HFF-Myc (cell line): ENCODE data around the gene SLAIN2.

Source experiments
- DNase-seq: peaks from one replicate; pipeline ENCODE4 v3.0.0-alpha.2; 2011; ENCODE audit warnings: low read depth; ENCODE audit errors: extremely low read depth
- H3K4me3 ChIP-seq: replicated peaks from 2 replicates; pipeline ENCODE4 v1.5.1; 2011; ENCODE audit warnings: low read depth, mild to moderate bottlenecking, control low read depth, low read length
- TF ChIP-seq, protein P1 (sequence below): IDR thresholded peaks from 2 replicates; pipeline ENCODE4 v1.5.1; 2012; ENCODE audit warnings: mild to moderate bottlenecking, low read depth, low read length, control low read depth; ENCODE audit errors: missing control alignments

SLAIN2 gene

DNA sequence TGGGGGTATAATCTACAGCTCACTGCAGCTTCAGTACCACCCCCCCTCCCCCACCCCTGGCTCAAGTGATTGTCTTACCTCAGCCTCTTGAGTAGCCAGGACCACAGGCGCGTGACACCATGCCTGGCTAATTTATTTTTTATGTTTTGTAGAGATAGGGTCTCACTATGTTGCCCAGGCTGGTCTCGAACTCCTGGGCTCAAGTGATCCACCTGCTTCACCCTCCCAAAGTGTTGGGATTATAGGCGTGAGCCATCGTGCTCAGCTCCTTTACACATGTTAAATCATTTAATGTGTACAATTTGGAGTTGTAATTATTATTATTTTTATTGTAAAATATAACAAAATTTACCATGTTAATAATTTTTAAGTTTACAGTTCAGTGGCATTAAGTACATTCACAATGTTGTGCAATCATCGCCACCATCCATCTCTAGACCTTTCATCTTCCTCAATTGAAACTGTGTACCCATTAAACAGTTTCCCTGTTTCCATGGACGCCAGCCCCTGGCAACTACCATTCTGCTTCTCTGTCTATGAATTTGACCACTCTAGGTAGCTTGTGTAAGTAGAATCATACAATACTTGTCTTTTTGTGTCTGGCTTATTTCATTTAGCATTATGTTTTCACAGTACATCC is 6.1 kb downstream of the SLAIN2 start:
- no peak for DNase-seq
- TF ChIP-seq, protein P1, sequence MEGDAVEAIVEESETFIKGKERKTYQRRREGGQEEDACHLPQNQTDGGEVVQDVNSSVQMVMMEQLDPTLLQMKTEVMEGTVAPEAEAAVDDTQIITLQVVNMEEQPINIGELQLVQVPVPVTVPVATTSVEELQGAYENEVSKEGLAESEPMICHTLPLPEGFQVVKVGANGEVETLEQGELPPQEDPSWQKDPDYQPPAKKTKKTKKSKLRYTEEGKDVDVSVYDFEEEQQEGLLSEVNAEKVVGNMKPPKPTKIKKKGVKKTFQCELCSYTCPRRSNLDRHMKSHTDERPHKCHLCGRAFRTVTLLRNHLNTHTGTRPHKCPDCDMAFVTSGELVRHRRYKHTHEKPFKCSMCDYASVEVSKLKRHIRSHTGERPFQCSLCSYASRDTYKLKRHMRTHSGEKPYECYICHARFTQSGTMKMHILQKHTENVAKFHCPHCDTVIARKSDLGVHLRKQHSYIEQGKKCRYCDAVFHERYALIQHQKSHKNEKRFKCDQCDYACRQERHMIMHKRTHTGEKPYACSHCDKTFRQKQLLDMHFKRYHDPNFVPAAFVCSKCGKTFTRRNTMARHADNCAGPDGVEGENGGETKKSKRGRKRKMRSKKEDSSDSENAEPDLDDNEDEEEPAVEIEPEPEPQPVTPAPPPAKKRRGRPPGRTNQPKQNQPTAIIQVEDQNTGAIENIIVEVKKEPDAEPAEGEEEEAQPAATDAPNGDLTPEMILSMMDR, result no peak
- no peak overlapping the region for H3K4me3 ChIP-seq

DNA sequence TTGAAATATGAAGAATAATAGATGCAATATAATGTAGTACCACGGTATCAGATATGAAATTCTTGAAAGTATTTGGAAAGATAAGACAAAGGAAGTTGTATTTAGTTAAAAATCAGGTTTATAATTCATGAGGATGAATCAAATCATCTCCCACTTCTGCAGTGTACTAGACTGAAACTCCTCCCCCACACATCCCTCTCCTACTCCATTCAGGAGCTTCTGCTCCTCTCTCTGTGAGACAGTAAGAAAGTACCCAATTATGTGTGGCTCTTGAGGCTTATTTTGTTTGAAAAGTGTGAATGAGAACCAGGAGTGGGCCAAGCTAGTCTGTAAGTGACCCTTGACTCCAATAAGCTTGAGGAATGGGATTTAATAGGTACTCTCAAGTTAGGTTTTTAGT is 9.5 kb downstream of the SLAIN2 start:
- DNase-seq, result no peak
- TF ChIP-seq, protein P1, result no peak
- no peak overlapping the region for H3K4me3 ChIP-seq

DNA sequence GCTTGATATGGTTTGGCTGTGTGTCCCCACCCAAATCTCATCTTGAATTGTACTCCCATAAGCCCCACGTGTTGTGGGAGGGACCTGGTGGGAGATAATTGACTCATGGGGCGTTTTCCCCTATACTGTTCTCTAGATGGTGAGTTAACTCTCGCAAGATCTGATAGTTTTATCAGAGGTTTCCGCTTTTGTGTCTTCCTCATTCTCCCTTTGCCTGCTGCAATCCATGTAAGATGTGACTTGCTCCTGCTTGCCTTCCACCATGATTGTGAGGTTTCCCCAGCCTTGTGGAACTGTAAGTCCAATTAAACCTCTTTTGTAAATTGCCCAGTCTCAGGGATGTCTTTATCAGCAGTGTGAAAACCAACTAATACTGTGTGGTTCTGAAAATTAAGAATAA is 11.5 kb downstream of the SLAIN2 start:
- TF ChIP-seq, protein P1, result no peak
- DNase-seq, result no peak
- no peak overlapping the region for H3K4me3 ChIP-seq

DNA sequence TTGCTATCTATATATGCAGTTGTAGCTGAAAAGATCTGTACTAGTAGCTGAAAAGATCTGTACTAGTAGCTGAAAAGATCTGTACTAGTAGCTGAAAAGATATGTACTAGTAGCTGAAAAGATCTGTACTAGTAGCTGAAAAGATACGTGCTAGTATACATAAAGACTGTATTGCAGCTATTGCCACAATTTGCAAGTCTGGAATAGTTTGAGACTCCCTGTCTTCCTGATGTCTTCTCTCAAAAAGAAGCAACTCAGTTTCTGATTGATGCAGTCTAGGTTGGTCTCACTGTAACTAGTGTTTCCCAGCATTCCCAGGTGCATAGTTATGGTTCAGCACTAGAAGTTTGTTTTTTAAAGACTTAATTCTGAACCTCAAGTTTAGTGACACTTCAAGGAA is 15.0 kb downstream of the SLAIN2 start:
- no peak for DNase-seq
- TF ChIP-seq, protein P1, result no peak
- no peak overlapping the region for H3K4me3 ChIP-seq

DNA sequence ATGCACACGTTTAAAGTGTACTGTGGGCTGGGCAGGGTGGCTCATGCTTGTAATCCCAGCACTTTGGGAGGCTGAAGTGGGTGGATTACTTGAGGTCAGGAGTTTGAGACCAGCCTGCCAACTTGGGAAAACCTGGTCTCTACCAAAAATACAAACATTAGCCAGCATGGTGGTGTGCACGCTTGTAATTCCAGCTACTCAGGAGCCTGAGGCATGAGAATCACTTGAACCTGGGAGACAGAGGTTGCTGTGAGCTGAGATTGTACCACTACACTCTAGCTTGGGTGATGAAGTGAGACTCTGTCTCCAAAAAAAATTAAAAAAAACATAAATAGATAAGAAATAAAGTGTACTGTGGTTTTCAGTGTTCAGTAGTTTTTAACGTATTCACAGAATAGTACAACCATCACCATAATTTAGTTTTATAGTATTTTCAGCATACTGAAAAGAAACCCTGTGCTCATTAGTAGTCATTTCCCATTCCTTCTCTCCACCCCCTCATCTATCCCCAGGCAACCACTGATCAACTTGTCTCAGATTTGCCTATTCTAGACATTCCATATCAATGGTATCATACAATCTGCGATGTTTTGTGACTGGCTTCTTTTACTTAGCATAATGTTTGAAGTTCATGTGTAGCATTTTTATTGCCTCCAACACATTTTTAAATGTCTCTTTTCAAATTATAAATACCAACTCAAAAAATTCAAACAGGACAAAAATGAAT is 19.1 kb downstream of the SLAIN2 start:
- TF ChIP-seq, protein P1, result no peak
- peak; percentile 16 for DNase-seq
- no peak overlapping the region for H3K4me3 ChIP-seq

DNA sequence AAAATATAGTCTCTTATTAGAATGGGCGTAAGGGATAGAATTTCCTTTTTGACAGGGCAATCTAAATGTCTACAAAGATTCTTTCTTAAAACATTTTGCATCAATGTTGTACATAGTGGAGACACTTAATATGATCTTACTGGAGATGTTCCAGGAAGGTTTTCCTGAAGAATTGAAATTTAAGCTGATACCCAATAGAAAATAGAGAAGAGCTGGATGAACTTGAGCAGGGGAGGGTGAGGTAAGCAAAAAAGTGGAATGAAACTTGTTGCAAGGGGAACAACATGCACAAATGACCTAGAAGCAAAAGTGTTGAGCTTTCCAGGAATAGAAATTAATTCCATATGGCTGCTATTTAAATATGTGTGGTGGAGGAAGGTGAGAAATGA is 19.7 kb downstream of the SLAIN2 start:
- TF ChIP-seq, protein P1, result no peak
- DNase-seq, result peak; percentile 19
- H3K4me3 ChIP-seq, result no peak overlapping the region
